ENCODE data around the gene LDLRAD4.

The LDLRAD4 gene

DNA sequence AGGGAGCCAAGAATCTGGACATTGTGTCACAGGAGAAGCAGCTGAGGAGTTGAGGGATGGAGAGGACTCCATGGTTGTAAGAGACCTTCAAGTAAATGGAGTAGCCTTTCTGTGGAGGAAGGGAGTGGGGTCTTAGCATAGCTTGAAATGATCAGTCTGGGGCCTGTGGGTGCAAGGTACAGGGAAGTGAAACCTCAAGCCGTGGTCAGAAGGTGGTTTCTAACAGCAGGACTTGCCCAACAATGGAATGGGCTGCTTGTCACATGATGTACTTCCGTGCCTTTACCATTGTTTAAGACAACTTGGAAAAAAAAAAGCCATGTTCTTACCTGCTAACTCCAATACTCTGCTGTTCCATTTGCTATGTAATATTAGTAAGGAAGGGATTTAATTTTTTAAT is 140.7 kb downstream of the LDLRAD4 start:
- no peak overlapping the region for H2BK120ac ChIP-seq (ENCODE audit: low read depth, low read length)
- no peaks in the 10 kb centered on the region for H3K27me3 ChIP-seq (ENCODE audit: control insufficient read depth in 1 of 2, insufficient read depth in 1 of 2, low read length in 2 of 2)
- no peak overlapping the region for H3K4me3 ChIP-seq (ENCODE audit: insufficient read depth in 1 of 2, low read depth in 1 of 2, low read length in 2 of 2)
- no peaks in the 10 kb centered on the region for H3K9me3 ChIP-seq (ENCODE audit: control insufficient read depth, low read length)
- H3K36me3 ChIP-seq (ENCODE audit: control insufficient read depth in 1 of 2, insufficient read depth in 2 of 2, low read depth in 1 of 2, low read length in 2 of 2) = no peaks in the 10 kb centered on the region
- no peak overlapping the region for H2BK15ac ChIP-seq (ENCODE audit: low read depth, poor library complexity, severe bottlenecking)
- no peak overlapping the region for H3K4ac ChIP-seq (ENCODE audit: low read depth in 1 of 2, low read length in 2 of 2)
- H2AFZ ChIP-seq (ENCODE audit: low read depth, low read length) = no peak overlapping the region
- no peaks in the 10 kb centered on the region for H3K4me1 ChIP-seq (ENCODE audit: control insufficient read depth, insufficient read depth, low read depth, low read length)
- no peak overlapping the region for H4K91ac ChIP-seq (ENCODE audit: low read length)
- no peak overlapping the region for H2BK12ac ChIP-seq (ENCODE audit: low read length in 2 of 2)
- H3K9ac ChIP-seq (ENCODE audit: low read length) = no peak overlapping the region
- no peak for DNase-seq
- no peak overlapping the region for H3K14ac ChIP-seq (ENCODE audit: low read length in 2 of 2)
- no peak overlapping the region for H3K23ac ChIP-seq (ENCODE audit: low read length in 2 of 2)
- no peak overlapping the region for H3K27ac ChIP-seq (ENCODE audit: low read length, poor library complexity, severe bottlenecking)
- H2BK5ac ChIP-seq (ENCODE audit: low read depth, low read length, poor library complexity, severe bottlenecking) = no peak overlapping the region
- H4K8ac ChIP-seq (ENCODE audit: low read length) = no peak overlapping the region
- H3K79me1 ChIP-seq (replicated peaks; ENCODE audit: low read length, poor library complexity, severe bottlenecking) = no peaks in the 10 kb centered on the region
- 56% methylated on average over 2 of the region's 2 CpGs for WGBS
- no peak overlapping the region for H3K18ac ChIP-seq (ENCODE audit: low read depth in 1 of 2, low read length in 2 of 2)
- no peak overlapping the region for H2AK5ac ChIP-seq (ENCODE audit: low read length, severe bottlenecking)
- H3K4me2 ChIP-seq (ENCODE audit: low read length, poor library complexity, severe bottlenecking) = no peak overlapping the region

DNA sequence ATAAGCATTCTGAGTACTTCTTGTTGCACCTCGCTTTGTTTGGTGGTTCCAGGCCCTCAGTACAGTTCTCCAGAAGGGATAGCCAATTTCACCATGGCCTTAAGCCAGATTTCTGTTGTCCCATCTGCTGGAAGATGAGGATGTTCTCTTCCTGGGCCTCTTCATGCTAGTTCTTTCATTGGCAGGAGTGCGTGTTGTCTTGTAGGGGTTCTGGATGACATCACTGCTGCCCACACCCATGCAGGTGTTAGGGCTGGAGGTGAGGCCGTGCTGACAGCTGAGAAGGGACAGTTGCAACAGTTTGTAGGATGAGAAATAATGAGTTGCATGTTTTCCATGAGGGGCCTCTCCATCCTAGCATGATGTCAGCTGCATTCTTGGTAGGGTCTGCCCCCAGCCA is 142.9 kb downstream of the LDLRAD4 start:
- Histone ChIP-seq H3K9ac (ENCODE audit: low read length) (no peak overlapping the region), H3K18ac (ENCODE audit: low read depth in 1 of 2, low read length in 2 of 2) (no peak overlapping the region), H2BK12ac (ENCODE audit: low read length in 2 of 2) (no peak overlapping the region), H2BK5ac (ENCODE audit: low read depth, low read length, poor library complexity, severe bottlenecking) (no peak overlapping the region), H2BK120ac (ENCODE audit: low read depth, low read length) (no peak overlapping the region), H3K9me3 (ENCODE audit: control insufficient read depth, low read length) (no peaks in the 10 kb centered on the region), H3K23ac (ENCODE audit: low read length in 2 of 2) (no peak overlapping the region), H3K4me2 (ENCODE audit: low read length, poor library complexity, severe bottlenecking) (no peak overlapping the region), H3K4ac (ENCODE audit: low read depth in 1 of 2, low read length in 2 of 2) (no peak overlapping the region), H3K4me1 (ENCODE audit: control insufficient read depth, insufficient read depth, low read depth, low read length) (no peaks in the 10 kb centered on the region), H3K36me3 (ENCODE audit: control insufficient read depth in 1 of 2, insufficient read depth in 2 of 2, low read depth in 1 of 2, low read length in 2 of 2) (no peaks in the 10 kb centered on the region), H3K79me1 (replicated peaks; ENCODE audit: low read length, poor library complexity, severe bottlenecking) (no peaks in the 10 kb centered on the region), H4K8ac (ENCODE audit: low read length) (no peak overlapping the region), H3K27me3 (ENCODE audit: control insufficient read depth in 1 of 2, insufficient read depth in 1 of 2, low read length in 2 of 2) (peaks cover 6 to 11% of the 10 kb centered on the region in 2 experiments), H2AFZ (ENCODE audit: low read depth, low read length) (no peak overlapping the region), H3K27ac (ENCODE audit: low read length, poor library complexity, severe bottlenecking) (no peak overlapping the region), H2AK5ac (ENCODE audit: low read length, severe bottlenecking) (no peak overlapping the region), H3K4me3 (ENCODE audit: insufficient read depth in 1 of 2, low read depth in 1 of 2, low read length in 2 of 2) (no peak overlapping the region), H4K91ac (ENCODE audit: low read length) (no peak overlapping the region), H2BK15ac (ENCODE audit: low read depth, poor library complexity, severe bottlenecking) (no peak overlapping the region), H3K14ac (ENCODE audit: low read length in 2 of 2) (no peak overlapping the region)
- no peak for DNase-seq
- 71% methylated on average over 3 of the region's 3 CpGs for whole genome bisulfite sequencing

DNA sequence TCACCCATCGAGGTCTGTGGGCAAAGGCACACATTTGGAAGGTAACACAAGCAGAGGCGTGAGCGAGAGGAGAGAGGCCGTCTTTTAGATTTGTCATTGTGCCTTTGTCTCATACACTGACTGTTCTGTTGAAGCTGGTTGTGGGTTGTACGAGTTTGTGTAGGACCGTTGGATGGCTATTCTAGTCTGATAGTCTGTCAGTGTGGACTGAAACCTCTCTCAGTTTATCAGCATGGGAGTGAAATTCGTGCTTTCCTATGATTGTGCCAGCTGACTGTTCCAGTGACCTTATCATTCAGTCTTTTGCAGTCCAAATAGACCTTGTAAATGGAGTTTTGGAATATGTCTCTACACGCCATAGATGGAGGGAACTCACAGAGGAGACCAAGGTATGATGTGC is 143.5 kb downstream of the LDLRAD4 start:
- Histone ChIP-seq H4K91ac (ENCODE audit: low read length) (no peak overlapping the region), H2BK15ac (ENCODE audit: low read depth, poor library complexity, severe bottlenecking) (no peak overlapping the region), H3K27ac (ENCODE audit: low read length, poor library complexity, severe bottlenecking) (no peak overlapping the region), H2AFZ (ENCODE audit: low read depth, low read length) (no peak overlapping the region), H3K23ac (ENCODE audit: low read length in 2 of 2) (no peak overlapping the region), H4K8ac (ENCODE audit: low read length) (no peak overlapping the region), H3K36me3 (ENCODE audit: control insufficient read depth in 1 of 2, insufficient read depth in 2 of 2, low read depth in 1 of 2, low read length in 2 of 2) (no peaks in the 10 kb centered on the region), H3K4me1 (ENCODE audit: control insufficient read depth, insufficient read depth, low read depth, low read length) (no peaks in the 10 kb centered on the region), H2BK120ac (ENCODE audit: low read depth, low read length) (no peak overlapping the region), H3K9me3 (ENCODE audit: control insufficient read depth, low read length) (no peaks in the 10 kb centered on the region), H3K14ac (ENCODE audit: low read length in 2 of 2) (no peak overlapping the region), H3K18ac (ENCODE audit: low read depth in 1 of 2, low read length in 2 of 2) (no peak overlapping the region), H3K9ac (ENCODE audit: low read length) (no peak overlapping the region), H3K4me3 (ENCODE audit: insufficient read depth in 1 of 2, low read depth in 1 of 2, low read length in 2 of 2) (no peak overlapping the region), H2BK5ac (ENCODE audit: low read depth, low read length, poor library complexity, severe bottlenecking) (no peak overlapping the region), H3K79me1 (replicated peaks; ENCODE audit: low read length, poor library complexity, severe bottlenecking) (no peaks in the 10 kb centered on the region), H2BK12ac (ENCODE audit: low read length in 2 of 2) (no peak overlapping the region), H3K4me2 (ENCODE audit: low read length, poor library complexity, severe bottlenecking) (no peak overlapping the region), H3K4ac (ENCODE audit: low read depth in 1 of 2, low read length in 2 of 2) (no peak overlapping the region), H3K27me3 (ENCODE audit: control insufficient read depth in 1 of 2, insufficient read depth in 1 of 2, low read length in 2 of 2) (peaks cover 10 to 16% of the 10 kb centered on the region in 2 experiments), H2AK5ac (ENCODE audit: low read length, severe bottlenecking) (no peak overlapping the region)
- no peak for DNase-seq
- 69% methylated on average over 8 of the region's 8 CpGs for WGBS

DNA sequence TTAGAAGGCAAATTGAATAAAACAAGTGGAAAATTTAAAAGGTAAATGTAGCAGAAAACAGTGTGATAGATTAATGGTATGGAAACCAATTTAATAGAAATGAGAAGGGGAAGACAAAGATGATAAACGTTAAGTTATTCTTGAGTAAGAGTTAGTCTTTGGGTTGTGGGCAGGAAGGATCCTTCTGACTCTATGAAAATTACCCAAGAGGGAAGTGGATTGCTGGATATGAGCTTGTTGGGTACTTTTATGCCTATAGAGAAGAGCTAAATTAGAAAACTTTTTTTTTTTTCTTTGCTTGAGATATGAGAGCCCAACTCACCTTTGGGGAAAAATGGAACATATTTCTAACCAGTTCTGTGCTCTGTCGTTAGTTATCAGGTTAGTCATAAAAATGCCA is 144.0 kb downstream of the LDLRAD4 start:
- Histone ChIP-seq H3K23ac (ENCODE audit: low read length in 2 of 2) (no peak overlapping the region), H2AFZ (ENCODE audit: low read depth, low read length) (no peak overlapping the region)
- WGBS = 84% methylated on average over 2 of the region's 2 CpGs

More for the DNA sequence above, 144.0 kb downstream of the LDLRAD4 start:
- Histone ChIP-seq H2AK5ac (ENCODE audit: low read length, severe bottlenecking) (no peak overlapping the region), H3K27me3 (ENCODE audit: control insufficient read depth in 1 of 2, insufficient read depth in 1 of 2, low read length in 2 of 2) (peaks cover 15 to 16% of the 10 kb centered on the region in 2 experiments), H2BK5ac (ENCODE audit: low read depth, low read length, poor library complexity, severe bottlenecking) (no peak overlapping the region), H3K18ac (ENCODE audit: low read depth in 1 of 2, low read length in 2 of 2) (no peak overlapping the region), H3K79me1 (replicated peaks; ENCODE audit: low read length, poor library complexity, severe bottlenecking) (no peaks in the 10 kb centered on the region), H3K4me1 (ENCODE audit: control insufficient read depth, insufficient read depth, low read depth, low read length) (no peaks in the 10 kb centered on the region), H3K4me3 (ENCODE audit: insufficient read depth in 1 of 2, low read depth in 1 of 2, low read length in 2 of 2) (no peak overlapping the region), H3K36me3 (ENCODE audit: control insufficient read depth in 1 of 2, insufficient read depth in 2 of 2, low read depth in 1 of 2, low read length in 2 of 2) (no peaks in the 10 kb centered on the region), H3K4me2 (ENCODE audit: low read length, poor library complexity, severe bottlenecking) (no peak overlapping the region), H2BK120ac (ENCODE audit: low read depth, low read length) (no peak overlapping the region), H3K9me3 (ENCODE audit: control insufficient read depth, low read length) (no peaks in the 10 kb centered on the region), H4K91ac (ENCODE audit: low read length) (no peak overlapping the region), H3K27ac (ENCODE audit: low read length, poor library complexity, severe bottlenecking) (no peak overlapping the region), H4K8ac (ENCODE audit: low read length) (no peak overlapping the region), H3K4ac (ENCODE audit: low read depth in 1 of 2, low read length in 2 of 2) (no peak overlapping the region), H2BK15ac (ENCODE audit: low read depth, poor library complexity, severe bottlenecking) (no peak overlapping the region), H3K9ac (ENCODE audit: low read length) (no peak overlapping the region), H3K14ac (ENCODE audit: low read length in 2 of 2) (no peak overlapping the region), H2BK12ac (ENCODE audit: low read length in 2 of 2) (no peak overlapping the region)
- DNase-seq = no peak

Data from mesenchymal stem cell (in vitro differentiated cells and primary cell).